Measurements from ENCODE around the gene ALB. TPM values are rescaled to one million over a fixed set of nuclear protein-coding genes. Genes with fewer than 3 reads are reported as not detected.

Gene ALB
- total RNA-seq, 1 donor from 2014 or later = not detected

DNA sequence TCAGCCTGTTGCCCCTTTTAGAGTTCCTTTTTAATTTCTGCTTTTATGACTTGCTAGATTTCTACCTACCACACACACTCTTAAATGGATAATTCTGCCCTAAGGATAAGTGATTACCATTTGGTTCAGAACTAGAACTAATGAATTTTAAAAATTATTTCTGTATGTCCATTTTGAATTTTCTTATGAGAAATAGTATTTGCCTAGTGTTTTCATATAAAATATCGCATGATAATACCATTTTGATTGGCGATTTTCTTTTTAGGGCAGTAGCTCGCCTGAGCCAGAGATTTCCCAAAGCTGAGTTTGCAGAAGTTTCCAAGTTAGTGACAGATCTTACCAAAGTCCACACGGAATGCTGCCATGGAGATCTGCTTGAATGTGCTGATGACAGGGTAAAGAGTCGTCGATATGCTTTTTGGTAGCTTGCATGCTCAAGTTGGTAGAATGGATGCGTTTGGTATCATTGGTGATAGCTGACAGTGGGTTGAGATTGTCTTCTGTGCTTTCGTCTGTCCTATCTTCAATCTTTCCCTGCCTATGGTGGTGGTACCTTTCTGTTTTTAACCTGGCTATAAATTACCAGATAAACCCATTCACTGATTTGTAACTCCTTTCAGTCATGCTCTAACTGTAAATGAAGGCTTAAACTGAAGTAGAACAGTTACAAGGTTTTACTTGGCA lies 7.8 kb downstream of the ALB start:
- Histone ChIP-seq H3K9me3 (replicated peaks) (no peaks in the 10 kb centered on the region), H3K4me1 (no peaks in the 10 kb centered on the region), H3K4me3 (no peak overlapping the region), H3K27ac (replicated peaks) (no peak overlapping the region), H3K36me3 (no peaks in the 10 kb centered on the region), H3K27me3 (ENCODE audit: low read depth) (no peaks in the 10 kb centered on the region)
- no peak for DNase-seq
- intact Hi-C loops (cut with micrococcal nuclease) = no loop called here
- TF ChIP-seq, protein P1, sequence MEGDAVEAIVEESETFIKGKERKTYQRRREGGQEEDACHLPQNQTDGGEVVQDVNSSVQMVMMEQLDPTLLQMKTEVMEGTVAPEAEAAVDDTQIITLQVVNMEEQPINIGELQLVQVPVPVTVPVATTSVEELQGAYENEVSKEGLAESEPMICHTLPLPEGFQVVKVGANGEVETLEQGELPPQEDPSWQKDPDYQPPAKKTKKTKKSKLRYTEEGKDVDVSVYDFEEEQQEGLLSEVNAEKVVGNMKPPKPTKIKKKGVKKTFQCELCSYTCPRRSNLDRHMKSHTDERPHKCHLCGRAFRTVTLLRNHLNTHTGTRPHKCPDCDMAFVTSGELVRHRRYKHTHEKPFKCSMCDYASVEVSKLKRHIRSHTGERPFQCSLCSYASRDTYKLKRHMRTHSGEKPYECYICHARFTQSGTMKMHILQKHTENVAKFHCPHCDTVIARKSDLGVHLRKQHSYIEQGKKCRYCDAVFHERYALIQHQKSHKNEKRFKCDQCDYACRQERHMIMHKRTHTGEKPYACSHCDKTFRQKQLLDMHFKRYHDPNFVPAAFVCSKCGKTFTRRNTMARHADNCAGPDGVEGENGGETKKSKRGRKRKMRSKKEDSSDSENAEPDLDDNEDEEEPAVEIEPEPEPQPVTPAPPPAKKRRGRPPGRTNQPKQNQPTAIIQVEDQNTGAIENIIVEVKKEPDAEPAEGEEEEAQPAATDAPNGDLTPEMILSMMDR (IDR thresholded peaks at IDR 0.05; ENCODE audit: borderline replicate concordance) = no peak

DNA sequence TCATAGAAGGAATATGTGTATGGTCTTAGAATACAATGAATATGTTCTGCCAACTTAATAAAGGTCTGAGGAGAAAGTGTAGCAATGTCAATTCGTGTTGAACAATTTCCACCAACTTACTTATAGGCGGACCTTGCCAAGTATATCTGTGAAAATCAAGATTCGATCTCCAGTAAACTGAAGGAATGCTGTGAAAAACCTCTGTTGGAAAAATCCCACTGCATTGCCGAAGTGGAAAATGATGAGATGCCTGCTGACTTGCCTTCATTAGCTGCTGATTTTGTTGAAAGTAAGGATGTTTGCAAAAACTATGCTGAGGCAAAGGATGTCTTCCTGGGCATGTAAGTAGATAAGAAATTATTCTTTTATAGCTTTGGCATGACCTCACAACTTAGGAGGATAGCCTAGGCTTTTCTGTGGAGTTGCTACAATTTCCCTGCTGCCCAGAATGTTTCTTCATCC lies 9.2 kb downstream of the ALB start:
- TF ChIP-seq, protein P1 (IDR thresholded peaks at IDR 0.05; ENCODE audit: borderline replicate concordance) = no peak
- Histone ChIP-seq H3K27ac (replicated peaks) (no peak overlapping the region), H3K9me3 (replicated peaks) (no peaks in the 10 kb centered on the region), H3K4me3 (no peak overlapping the region), H3K27me3 (ENCODE audit: low read depth) (no peaks in the 10 kb centered on the region), H3K36me3 (no peaks in the 10 kb centered on the region), H3K4me1 (no peaks in the 10 kb centered on the region)
- DNase-seq = no peak
- intact Hi-C loops (cut with micrococcal nuclease) = no loop called here

DNA sequence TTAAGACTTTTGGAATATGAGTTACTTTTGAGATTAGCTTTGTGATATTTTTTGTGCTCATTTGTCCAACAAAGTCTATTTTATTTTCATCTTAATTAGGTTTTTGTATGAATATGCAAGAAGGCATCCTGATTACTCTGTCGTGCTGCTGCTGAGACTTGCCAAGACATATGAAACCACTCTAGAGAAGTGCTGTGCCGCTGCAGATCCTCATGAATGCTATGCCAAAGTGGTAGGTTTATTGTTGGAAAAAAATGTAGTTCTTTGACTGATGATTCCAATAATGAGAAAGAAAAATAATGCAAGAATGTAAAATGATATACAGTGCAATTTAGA lies 10.8 kb downstream of the ALB start:
- Histone ChIP-seq H3K4me3 (no peak overlapping the region), H3K27me3 (ENCODE audit: low read depth) (no peaks in the 10 kb centered on the region), H3K9me3 (replicated peaks) (no peaks in the 10 kb centered on the region), H3K36me3 (no peaks in the 10 kb centered on the region), H3K27ac (replicated peaks) (no peak overlapping the region), H3K4me1 (no peaks in the 10 kb centered on the region)
- TF ChIP-seq, protein P1 (IDR thresholded peaks at IDR 0.05; ENCODE audit: borderline replicate concordance) = no peak
- DNase-seq = no peak
- intact Hi-C loops (cut with micrococcal nuclease) = no loop called here

DNA sequence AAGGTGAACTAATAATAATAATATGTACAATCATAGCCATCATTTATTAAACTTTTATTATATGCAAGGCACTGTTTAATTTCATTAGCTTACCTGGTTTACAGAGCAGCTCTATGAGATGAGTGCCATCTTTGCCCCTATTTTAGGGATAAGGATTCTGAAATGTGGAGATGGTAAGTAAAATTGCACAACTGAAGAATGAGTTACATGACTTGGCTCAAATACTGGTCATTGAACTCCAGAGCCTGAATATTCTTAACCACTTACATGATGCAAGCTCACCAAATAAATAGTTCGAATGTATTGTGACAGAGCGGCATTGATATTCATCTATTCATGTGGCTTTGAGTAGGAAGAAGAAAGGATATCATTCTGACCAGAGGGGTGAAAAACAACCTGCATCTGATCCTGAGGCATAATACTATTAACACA lies 11.7 kb downstream of the ALB start:
- H3K27ac ChIP-seq (replicated peaks) = no peak overlapping the region
- no peaks in the 10 kb centered on the region for H3K27me3 ChIP-seq (ENCODE audit: low read depth)
- H3K36me3 ChIP-seq = no peaks in the 10 kb centered on the region
- no peak overlapping the region for H3K4me3 ChIP-seq
- TF ChIP-seq, protein P1 (IDR thresholded peaks at IDR 0.05; ENCODE audit: borderline replicate concordance) = no peak
- no peaks in the 10 kb centered on the region for H3K9me3 ChIP-seq (replicated peaks)
- H3K4me1 ChIP-seq = no peaks in the 10 kb centered on the region
- DNase-seq = no peak
- intact Hi-C loops (cut with micrococcal nuclease) = no loop called here

DNA sequence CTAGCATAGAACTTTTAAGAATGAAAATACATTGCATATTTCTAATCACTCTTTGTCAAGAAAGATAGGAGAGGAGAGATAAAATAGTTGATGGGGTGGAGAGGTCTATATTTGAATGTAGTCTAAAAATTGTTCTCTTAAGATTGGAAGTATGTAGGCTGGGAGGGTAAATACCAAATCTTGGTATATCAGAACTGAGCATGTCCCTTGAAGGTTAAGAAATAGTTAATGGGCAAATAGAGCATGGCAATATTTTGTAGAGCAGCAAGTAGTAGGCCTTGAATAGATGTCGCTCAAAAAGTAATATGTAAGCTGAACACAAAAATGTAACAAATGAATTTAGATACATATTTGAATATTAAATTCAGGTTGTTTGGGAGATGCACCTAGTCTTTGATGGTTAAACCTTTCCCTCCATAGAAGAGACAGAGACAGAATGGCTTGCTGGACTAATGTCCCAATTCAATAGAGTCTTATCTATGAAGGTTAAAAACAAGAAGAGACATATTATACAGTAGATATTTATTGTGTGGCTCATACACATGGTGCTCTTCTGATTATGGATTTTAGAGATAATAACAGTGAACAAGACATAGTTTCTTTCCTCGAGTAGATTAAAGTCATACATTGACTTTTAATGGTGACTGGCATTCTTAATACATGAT lies 12.5 kb downstream of the ALB start:
- Histone ChIP-seq H3K4me1 (no peaks in the 10 kb centered on the region), H3K4me3 (no peak overlapping the region), H3K36me3 (no peaks in the 10 kb centered on the region), H3K9me3 (replicated peaks) (no peaks in the 10 kb centered on the region), H3K27ac (replicated peaks) (no peak overlapping the region), H3K27me3 (ENCODE audit: low read depth) (no peaks in the 10 kb centered on the region)
- TF ChIP-seq, protein P1 (IDR thresholded peaks at IDR 0.05; ENCODE audit: borderline replicate concordance) = no peak
- DNase-seq = no peak
- intact Hi-C loops (cut with micrococcal nuclease) = no loop called here
